Smooth muscle cell (in vitro differentiated cells): ENCODE results near the gene SLC19A1. TPM values are rescaled to one million over a fixed set of nuclear protein-coding genes. Genes with fewer than 3 reads are reported as not detected.

Experiments used
- DNase-seq: peaks from one replicate; lab custom pipeline; 2025; ENCODE audit not compliant: unreplicated experiment; lab: John Stamatoyannopoulos, UW
- H2AFZ ChIP-seq: fragments of 200-600 bp; sonication (generic); 2 replicates; pipeline ENCODE4 v1.6.0; 2016; ENCODE audit warnings: antibody characterized with exemption, low read depth, mild to moderate bottlenecking
- H3F3A ChIP-seq: fragments of 200-600 bp; sonication (generic); 2 replicates; pipeline ENCODE4 v1.6.0; 2017; ENCODE audit warnings: antibody characterized with exemption, low read depth
- H3K27ac ChIP-seq: fragments of 200-600 bp; sonication (generic); 2 replicates; pipeline ENCODE4 v1.5.1; 2016; ENCODE audit warnings: low read depth, mild to moderate bottlenecking
- H3K27me3 ChIP-seq: fragments of 200-600 bp; sonication (generic); 2 replicates; pipeline ENCODE4 v1.6.1; 2016; ENCODE audit warnings: low read depth, mild to moderate bottlenecking
- H3K36me3 ChIP-seq: fragments of 200-600 bp; sonication (generic); 2 replicates; pipeline ENCODE4 v1.5.1; 2016; ENCODE audit warnings: low read depth
- H3K4me1 ChIP-seq: fragments of 200-600 bp; sonication (generic); 2 replicates; pipeline ENCODE4 v1.5.1; 2016; ENCODE audit warnings: low read depth
- H3K4me2 ChIP-seq: fragments of 200-600 bp; sonication (generic); 2 replicates; pipeline ENCODE4 v1.6.0; 2016; ENCODE audit warnings: mild to moderate bottlenecking
- H3K4me3 ChIP-seq: fragments of 200-600 bp; sonication (generic); 2 replicates; pipeline ENCODE4 v1.5.1; 2016; ENCODE audit warnings: mild to moderate bottlenecking
- H3K79me2 ChIP-seq: fragments of 200-600 bp; sonication (generic); 2 replicates; pipeline ENCODE4 v1.6.0; 2016; ENCODE audit warnings: low read depth, mild to moderate bottlenecking
- H3K9ac ChIP-seq: fragments of 200-600 bp; sonication (generic); 2 replicates; pipeline ENCODE4 v1.6.0; 2016; ENCODE audit warnings: low read depth
- H3K9me3 ChIP-seq: fragments of 200-600 bp; sonication (generic); replicated peaks from 2 replicates; pipeline ENCODE4 v1.5.1; 2016; ENCODE audit warnings: low read depth
- H4K20me1 ChIP-seq: fragments of 200-600 bp; sonication (generic); 2 replicates; pipeline ENCODE4 v1.6.0; 2016; ENCODE audit warnings: low read depth
- WGBS: methylation state at CpG from one replicate; pipeline ENCODE4 v1.1.7; 2016; ENCODE audit warnings: low lambda C conversion rate; 5-methylcytosine and 5-hydroxymethylcytosine counted together
- microRNA-seq: library from miRNA; unstranded; fragments of <30 nt; microRNA quantifications from one replicate; pipeline ENCODE4, GENCODE V29; 2016; ENCODE audit warnings: borderline number of aligned reads
- polyA plus RNA-seq: library from polyadenylated mRNA; unstranded; fragments of >200 nt; fragmentation: Nextera tagmentation; extraction: Ambion mirVana; gene quantifications from 2 replicates; pipeline ENCODE4 v1.2.1, GENCODE V29; 2016
- small RNA-seq: library from RNA; depleted of rRNA; stranded (forward); fragments of <200 nt; gene quantifications from one replicate; pipeline ENCODE3, GENCODE V24; 2014
- total RNA-seq: library from RNA; depleted of rRNA; stranded (reverse); fragments of >200 nt; gene quantifications from 2 replicates; pipeline ENCODE4 v1.2.3, GENCODE V29; 2014
- TF ChIP-seq, protein P1 (sequence below): fragments of 200-600 bp; sonication (generic); IDR thresholded peaks from 2 replicates; pipeline ENCODE4 v1.5.1; 2017; ENCODE audit warnings: borderline replicate concordance, mild to moderate bottlenecking, antibody characterized with exemption; ENCODE audit not compliant: insufficient read depth, poor library complexity, severe bottlenecking

Gene SLC19A1
- total and polyA plus RNA-seq, 2 experiments from 2014 or later = 2.3 to 33.2 TPM

DNA sequence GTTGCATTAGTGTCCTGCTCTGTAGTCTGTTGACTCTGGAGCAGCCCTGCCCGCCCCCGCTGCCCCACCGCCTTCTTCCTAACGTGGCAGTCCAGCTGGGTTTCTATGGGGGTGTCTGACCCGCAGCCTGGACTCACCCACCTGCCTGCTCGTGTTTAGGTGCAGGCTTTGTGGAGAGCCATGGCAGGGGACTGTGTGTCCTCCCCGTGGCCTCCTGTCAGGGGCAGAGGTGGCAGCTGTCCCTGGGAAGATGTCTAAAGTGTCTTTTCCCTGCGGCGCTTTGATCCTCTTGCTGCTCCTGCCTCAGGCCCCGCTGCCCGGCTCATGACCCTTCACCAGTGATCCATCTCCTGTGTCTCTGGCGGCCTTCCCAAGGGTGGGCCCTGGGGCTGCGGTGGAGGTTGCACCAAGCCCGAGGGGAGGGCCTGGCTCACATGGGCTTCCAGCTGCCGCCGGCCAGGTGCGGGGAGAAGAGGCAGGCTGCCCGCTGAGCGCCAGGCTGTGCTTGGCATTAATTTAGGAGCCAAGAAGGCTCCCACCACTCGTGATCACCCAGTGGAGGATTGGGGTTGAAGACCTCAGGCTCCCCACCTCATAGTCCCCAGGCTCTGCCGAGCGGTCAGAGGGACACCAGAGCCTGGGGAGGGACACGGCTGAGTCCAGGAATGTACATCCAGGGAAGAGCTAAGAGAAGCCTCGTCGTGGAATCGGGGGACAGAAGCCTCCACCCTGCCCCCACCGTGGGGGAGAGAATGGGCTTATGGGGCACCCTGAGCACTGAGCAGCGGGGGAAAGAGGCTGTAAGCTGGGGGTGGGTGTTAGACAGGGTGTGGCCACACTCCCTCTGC is 93.2 kb downstream of the SLC19A1 start:
- H3K4me1 ChIP-seq = no peaks in the 10 kb centered on the region
- DNase-seq = no peak
- no peaks in the 10 kb centered on the region for H3K9me3 ChIP-seq
- peaks cover 40% of the 10 kb centered on the region for H3F3A ChIP-seq
- no peak overlapping the region for H3K4me3 ChIP-seq
- TF ChIP-seq, protein P1, sequence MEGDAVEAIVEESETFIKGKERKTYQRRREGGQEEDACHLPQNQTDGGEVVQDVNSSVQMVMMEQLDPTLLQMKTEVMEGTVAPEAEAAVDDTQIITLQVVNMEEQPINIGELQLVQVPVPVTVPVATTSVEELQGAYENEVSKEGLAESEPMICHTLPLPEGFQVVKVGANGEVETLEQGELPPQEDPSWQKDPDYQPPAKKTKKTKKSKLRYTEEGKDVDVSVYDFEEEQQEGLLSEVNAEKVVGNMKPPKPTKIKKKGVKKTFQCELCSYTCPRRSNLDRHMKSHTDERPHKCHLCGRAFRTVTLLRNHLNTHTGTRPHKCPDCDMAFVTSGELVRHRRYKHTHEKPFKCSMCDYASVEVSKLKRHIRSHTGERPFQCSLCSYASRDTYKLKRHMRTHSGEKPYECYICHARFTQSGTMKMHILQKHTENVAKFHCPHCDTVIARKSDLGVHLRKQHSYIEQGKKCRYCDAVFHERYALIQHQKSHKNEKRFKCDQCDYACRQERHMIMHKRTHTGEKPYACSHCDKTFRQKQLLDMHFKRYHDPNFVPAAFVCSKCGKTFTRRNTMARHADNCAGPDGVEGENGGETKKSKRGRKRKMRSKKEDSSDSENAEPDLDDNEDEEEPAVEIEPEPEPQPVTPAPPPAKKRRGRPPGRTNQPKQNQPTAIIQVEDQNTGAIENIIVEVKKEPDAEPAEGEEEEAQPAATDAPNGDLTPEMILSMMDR = no peak
- no peak overlapping the region for H3K4me2 ChIP-seq
- H4K20me1 ChIP-seq = peaks cover 94% of the 10 kb centered on the region
- H3K79me2 ChIP-seq = peaks cover 100% of the 10 kb centered on the region
- no peaks in the 10 kb centered on the region for H3K27me3 ChIP-seq
- no peak overlapping the region for H2AFZ ChIP-seq
- 93% methylated on average over 28 of the region's 28 CpGs for WGBS
- no peaks in the 10 kb centered on the region for H3K36me3 ChIP-seq
- H3K9ac ChIP-seq = no peak overlapping the region
- no peak overlapping the region for H3K27ac ChIP-seq

DNA sequence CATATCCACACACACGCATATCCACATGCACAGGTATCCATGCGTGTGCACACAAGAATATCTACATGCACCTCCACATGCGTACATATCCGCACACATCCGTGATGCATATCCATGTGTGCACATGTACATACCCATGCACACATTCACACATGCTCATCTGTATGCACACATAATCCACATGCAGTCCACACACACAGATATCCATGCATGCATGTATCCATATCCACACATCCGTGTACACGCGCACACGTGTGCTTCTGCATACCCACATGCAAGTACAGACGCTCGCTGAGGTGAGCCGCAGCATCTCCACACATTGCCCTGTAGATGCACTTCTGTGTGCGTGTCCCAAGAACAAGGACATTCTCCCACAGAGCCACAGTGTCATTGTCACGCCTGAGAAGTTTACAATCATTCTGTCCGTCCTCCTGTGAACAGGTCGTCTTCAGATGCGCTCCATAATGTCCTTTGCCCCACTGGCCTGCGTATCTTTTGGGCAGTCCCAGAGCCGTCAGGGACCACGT is 93.9 kb downstream of the SLC19A1 start:
- Histone ChIP-seq H3K9ac (no peak overlapping the region), H3K27ac (no peak overlapping the region), H3K4me3 (no peak overlapping the region), H3K79me2 (peaks cover 100% of the 10 kb centered on the region), H3F3A (peaks cover 40% of the 10 kb centered on the region), H4K20me1 (peaks cover 94% of the 10 kb centered on the region), H3K9me3 (no peaks in the 10 kb centered on the region), H3K4me2 (no peak overlapping the region), H3K4me1 (no peaks in the 10 kb centered on the region), H3K36me3 (no peaks in the 10 kb centered on the region), H3K27me3 (no peaks in the 10 kb centered on the region), H2AFZ (no peak overlapping the region)
- WGBS = 98% methylated on average over 20 of the region's 20 CpGs
- TF ChIP-seq, protein P1 = no peak
- DNase-seq = no peak

Small RNA genes lying within 50 kb of the gene (microRNA-seq; reads per million reads assigned to microRNA genes)
- gene MIR6815 = 70.1 reads per million, percentile 50 among the genes with 10 or more reads in this experiment

Small RNA genes lying within 50 kb of the gene (small RNA-seq; reads per million reads assigned to genes)
- 0.16 reads per million for gene MIR6815

Other genes with a start within 250 kb of the SLC19A1 start
- gene COL18A1, start 137.3 kb downstream of the SLC19A1 start, total RNA-seq = 192 and 240 TPM in 2 replicates
- 362 and 485 TPM in 2 replicates for gene COL18A1, start 137.3 kb downstream of the SLC19A1 start, polyA plus RNA-seq
- gene PCBP3, start 101.3 kb upstream of the SLC19A1 start, total RNA-seq = 8.2 and 8.9 TPM in 2 replicates
- 13.7 and 23.1 TPM in 2 replicates for gene PCBP3, start 101.3 kb upstream of the SLC19A1 start, polyA plus RNA-seq